ENCODE data around the gene MYO18A.
A peak's percentile ranks its signal among the peaks of the same experiment; 100 is the strongest.
"Not testable (repeated sequence)": the region's sequence is repeated elsewhere in the genome, so short reads cannot be mapped to it uniquely, and the experiment has no call there.

The MYO18A gene

DNA sequence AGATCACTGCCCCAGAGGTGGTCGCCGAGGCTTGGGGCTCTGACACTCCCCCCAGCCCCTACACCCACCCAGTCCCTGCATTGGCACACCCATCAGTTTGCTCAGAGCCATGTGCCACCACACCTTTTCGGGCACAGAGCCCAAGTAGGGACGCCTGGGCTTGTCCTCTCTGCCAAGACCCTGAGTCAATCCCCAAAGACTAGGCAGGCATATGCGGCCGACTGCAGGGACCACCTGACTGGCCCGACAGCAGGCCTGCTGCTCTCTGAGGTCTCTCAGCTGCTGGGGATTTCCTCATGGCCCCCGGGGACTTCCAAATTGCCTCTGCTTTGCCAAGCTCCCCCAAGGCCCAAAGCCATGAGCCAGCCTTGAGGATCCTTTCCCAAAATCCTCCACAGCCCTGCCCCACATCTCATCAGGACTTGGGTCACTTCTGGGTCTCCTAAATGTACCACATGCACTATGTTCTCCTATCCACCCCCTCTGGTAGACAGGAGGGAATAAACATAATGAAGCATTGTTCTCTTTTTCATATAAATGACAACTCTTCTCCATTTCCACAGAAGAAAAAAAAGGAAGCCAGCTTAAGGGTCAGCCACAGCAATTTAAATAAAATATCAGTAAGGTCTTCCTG, 30.6 kb downstream of the MYO18A start:
- DNase-seq (ENCODE audit: low spot score) = peak; percentile 75
- TF ChIP-seq, protein P1, sequence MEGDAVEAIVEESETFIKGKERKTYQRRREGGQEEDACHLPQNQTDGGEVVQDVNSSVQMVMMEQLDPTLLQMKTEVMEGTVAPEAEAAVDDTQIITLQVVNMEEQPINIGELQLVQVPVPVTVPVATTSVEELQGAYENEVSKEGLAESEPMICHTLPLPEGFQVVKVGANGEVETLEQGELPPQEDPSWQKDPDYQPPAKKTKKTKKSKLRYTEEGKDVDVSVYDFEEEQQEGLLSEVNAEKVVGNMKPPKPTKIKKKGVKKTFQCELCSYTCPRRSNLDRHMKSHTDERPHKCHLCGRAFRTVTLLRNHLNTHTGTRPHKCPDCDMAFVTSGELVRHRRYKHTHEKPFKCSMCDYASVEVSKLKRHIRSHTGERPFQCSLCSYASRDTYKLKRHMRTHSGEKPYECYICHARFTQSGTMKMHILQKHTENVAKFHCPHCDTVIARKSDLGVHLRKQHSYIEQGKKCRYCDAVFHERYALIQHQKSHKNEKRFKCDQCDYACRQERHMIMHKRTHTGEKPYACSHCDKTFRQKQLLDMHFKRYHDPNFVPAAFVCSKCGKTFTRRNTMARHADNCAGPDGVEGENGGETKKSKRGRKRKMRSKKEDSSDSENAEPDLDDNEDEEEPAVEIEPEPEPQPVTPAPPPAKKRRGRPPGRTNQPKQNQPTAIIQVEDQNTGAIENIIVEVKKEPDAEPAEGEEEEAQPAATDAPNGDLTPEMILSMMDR (IDR thresholded peaks at IDR 0.05; ENCODE audit: extremely low read depth, missing control alignments) = no peak

DNA sequence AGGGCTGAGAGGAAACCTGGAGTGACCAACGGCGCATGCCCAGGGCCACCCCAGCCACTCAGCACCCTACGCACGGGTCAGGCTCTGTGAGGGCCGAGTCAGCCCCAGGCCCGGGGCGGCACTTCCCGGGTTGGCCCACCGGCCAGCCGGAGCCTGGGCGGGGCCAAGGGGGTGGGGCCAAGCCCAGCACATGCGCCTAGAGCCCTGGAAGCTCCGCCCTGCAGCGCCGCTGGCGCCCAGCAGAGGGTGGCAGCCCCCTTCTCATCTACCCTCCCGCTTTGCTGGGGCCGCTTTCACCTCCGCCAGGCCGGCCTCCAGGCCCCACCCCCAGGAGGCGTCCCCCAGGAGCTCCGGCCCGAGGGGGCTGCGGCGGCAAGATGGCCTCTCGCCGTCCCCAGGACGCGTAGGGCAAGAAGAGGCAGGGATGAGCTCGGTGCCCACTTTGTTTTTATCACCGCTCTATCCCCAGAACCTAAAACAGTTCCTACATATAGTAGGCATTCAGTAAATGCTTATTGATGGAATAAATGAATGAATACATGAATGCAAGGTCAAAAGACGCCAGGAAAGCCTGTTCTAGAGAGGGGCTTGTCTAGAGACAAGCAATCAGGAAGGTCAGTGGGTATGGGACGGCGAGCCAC, 31.3 kb downstream of the MYO18A start:
- peak; percentile 93 for DNase-seq (ENCODE audit: low spot score)
- TF ChIP-seq, protein P1 (IDR thresholded peaks at IDR 0.05; ENCODE audit: extremely low read depth, missing control alignments) = peak; percentile 87

DNA sequence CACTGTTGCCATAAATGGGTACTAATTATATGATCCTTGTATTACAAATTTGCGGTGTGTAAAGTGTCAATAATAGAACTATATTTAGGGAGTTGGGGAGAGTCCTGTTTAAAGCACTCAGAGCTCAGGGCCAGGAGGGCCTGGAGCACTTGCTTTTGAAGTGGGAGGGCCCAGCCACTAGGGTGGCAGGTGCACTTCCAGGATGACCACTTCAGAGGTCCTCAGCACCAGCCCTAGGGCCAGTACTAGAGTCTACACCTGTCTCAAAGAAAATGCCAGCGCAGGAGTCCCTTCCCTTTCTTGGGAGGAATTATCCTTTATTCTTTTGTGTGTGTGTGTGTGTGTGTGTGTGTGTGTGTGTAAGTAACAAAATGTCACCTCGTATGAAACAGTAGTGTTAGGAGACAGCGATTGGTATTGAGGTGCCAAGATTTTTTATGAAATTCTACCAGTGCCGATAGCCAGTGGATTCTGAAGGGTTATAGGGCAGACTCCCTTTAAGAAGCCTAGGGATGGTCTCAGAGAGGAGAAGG, 31.9 kb downstream of the MYO18A start:
- DNase-seq (ENCODE audit: low spot score) = no peak
- TF ChIP-seq, protein P1 (IDR thresholded peaks at IDR 0.05; ENCODE audit: extremely low read depth, missing control alignments) = no peak

DNA sequence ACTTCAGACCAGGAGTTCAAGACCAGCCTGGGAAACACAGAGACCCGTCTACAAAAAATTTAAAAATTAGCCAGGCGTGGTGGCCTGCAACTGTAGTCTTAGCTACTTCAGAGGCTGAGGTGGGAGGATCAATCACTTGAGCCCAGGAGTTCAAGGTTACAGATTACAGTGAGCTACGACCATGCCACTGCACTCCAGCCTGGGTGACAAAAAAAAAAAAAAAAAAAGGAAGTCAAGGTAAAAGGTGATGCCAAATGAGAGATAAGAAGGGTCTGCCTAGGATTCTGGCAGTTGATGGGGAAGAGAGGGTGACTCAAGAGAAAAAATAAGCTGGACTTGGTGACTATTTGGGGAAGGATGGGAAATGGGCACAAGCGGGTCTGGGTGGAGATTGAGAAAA, 32.5 kb downstream of the MYO18A start:
- DNase-seq (ENCODE audit: low spot score) = no peak
- TF ChIP-seq, protein P1 (IDR thresholded peaks at IDR 0.05; ENCODE audit: extremely low read depth, missing control alignments) = no peak

DNA sequence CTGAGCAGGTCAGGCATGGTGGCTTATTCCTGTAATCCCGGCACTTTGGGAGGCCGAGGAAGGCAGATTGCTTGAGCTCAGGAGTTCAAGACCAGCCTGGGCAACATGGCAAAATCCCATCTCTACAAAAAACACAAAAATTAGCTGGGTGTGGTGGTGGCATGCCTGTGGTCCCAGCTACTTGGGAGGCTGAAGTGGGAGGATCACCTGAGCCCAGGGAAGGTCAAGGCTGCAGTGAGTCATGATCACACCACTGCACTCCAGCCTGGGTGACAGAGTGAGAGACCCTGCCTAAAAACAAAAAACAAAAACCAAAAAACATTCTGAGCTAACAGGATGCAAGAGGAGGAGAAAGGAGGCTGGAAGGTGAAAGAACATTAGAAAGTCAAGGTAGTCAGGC, 33.0 kb downstream of the MYO18A start:
- not testable (repeated sequence) for DNase-seq (ENCODE audit: low spot score)

DNA sequence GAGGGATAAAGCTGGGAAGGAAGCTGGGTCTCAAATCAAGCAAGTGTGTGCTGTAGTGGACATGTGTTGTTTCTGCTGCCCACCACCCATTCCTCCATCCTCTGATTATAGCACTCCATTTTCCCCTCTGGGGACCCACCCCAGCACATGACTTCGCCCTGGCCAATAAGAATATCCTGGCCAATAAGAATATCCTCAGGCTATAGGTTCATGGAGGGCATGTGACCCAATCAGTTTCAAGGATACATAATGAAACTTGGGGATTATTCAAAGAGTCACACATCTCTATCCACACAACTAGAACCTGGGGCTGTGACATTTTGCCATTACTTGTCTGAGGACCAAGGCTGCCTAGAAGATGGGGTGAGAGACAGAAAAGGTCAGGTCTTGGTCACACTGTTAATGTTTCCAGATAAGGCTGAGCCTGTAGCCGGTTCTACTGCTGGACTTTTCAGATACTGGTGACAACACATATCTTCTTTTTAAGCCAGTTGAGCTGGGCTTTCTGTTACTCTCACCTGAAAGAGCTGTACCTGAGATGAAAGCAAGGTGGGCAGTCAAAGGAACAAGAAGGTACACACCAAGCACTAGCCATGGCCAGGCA, 33.7 kb downstream of the MYO18A start:
- DNase-seq (ENCODE audit: low spot score) = no peak
- TF ChIP-seq, protein P1 (IDR thresholded peaks at IDR 0.05; ENCODE audit: extremely low read depth, missing control alignments) = no peak

DNA sequence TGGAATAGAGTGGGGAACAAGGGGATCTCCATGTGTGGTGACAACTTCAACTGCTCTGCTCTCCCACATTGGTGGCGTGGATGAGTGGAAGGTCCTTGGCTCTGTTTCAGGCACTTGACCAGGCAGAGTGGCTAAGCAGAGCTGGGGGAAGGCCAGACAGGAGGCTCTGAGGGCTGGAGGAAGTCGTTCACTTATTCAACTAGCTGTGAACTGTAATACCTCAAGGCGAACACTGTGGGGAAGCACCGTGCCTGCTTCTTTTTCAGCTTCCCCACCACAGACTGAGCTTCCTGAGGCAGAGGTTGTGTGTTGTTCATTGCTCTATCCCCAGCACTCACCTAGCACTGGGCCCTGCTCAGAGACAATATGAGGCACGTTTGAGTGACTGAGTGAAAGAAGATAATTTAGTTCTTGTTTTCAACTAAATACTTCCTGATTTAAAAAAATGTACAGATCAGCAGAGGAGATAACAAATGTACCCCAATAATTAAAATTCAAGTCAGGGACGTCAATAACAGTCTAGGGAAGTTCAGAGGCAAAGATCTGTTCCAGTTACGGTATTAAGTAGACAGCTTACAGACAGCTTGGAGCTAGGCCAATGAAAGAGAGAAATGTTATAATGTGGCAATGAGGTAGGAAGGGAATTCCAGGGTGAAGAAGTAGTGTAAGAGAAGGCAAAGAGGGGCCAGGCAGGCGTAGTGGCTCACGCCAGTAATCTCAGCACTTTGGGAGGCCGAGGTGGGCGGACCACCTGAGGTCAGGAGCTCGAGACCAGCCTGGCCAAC, 34.7 kb downstream of the MYO18A start:
- TF ChIP-seq, protein P1 (IDR thresholded peaks at IDR 0.05; ENCODE audit: extremely low read depth, missing control alignments) = peak; percentile 58
- DNase-seq (ENCODE audit: low spot score) = peak; percentile 74
